Dermis blood vessel endothelial cell (primary cell): ENCODE data around the gene FOXM1. TPM values are rescaled to one million over a fixed set of nuclear protein-coding genes. Genes with fewer than 3 reads are reported as not detected.

Source experiments
- total RNA-seq: library from RNA; depleted of rRNA; stranded (reverse); fragments of >200 nt; gene quantifications from 2 replicates; pipeline ENCODE4 v1.2.3, GENCODE V29; 2014

The FOXM1 gene
- total RNA-seq, 1 donor from 2014 or later, result 4.1 TPM

Other genes starting within 250 kb of the FOXM1 start
- gene FKBP4, start 82.2 kb downstream of the FOXM1 start, total RNA-seq, result 47.5 and 72.3 TPM in 2 replicates
- gene ITFG2, start 64.5 kb downstream of the FOXM1 start, total RNA-seq, result 17.2 and 19.7 TPM in 2 replicates
- not detected in 2 replicates for gene NRIP2, start 42.1 kb downstream of the FOXM1 start, total RNA-seq
- gene TEX52, start 20.1 kb downstream of the FOXM1 start, total RNA-seq, result not detected in 2 replicates
- 23.3 and 25.8 TPM in 2 replicates for gene RHNO1, start within 50 bp of the FOXM1 start, total RNA-seq
- 18.4 and 24.0 TPM in 2 replicates for gene TULP3, start 13.7 kb upstream of the FOXM1 start, total RNA-seq
- gene TEAD4, start 82.2 kb upstream of the FOXM1 start, total RNA-seq, result 24.7 and 36.2 TPM in 2 replicates
- 70.8 and 125 TPM in 2 replicates for gene TSPAN9, start 200.2 kb upstream of the FOXM1 start, total RNA-seq